Cerebellar nuclear complex (tissue), 1 donor: ENCODE results near the gene PTPRM.
"Not testable (repeated sequence)": the region's sequence is repeated elsewhere in the genome, so short reads cannot be mapped to it uniquely, and the experiment has no call there.

Source experiments
- DNase-seq, 2 experiments: peaks; one replicate each; lab custom pipeline; 2025; lab: John Stamatoyannopoulos, UW

Gene PTPRM

DNA sequence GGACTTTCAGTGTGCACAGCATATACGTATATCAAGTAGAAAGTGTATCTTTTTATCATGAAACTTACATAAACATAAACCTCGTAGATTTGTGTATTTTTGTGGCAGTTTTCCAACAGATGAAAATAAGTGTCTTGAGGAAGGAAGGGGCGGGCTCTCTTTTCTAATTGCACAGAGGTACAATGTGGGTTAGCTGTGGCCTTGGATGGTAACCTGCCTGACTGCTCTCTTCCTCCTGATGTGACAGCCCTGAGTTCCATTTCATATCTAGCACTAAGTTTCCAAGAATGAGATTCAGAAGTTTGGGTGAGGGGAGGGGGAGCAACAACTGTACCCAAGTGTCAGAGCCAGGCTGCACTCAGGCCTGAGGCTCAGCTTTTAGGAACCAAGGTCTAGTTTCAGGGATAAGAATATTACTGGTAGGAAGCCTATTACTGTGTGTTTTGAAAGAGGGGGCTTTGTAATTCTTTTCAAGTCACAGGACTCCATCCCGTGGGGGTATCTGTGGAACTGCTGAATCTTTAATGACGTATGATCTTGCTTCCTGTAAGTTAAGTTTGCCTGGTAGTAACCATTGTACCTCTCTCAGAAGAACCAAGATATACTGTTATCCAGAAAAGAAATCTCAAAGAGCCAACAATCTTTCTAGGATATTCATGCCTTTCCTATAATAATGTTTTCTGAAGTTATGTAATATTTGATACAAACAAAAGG, 483.7 kb downstream of the PTPRM start:
- no peak for DNase-seq

DNA sequence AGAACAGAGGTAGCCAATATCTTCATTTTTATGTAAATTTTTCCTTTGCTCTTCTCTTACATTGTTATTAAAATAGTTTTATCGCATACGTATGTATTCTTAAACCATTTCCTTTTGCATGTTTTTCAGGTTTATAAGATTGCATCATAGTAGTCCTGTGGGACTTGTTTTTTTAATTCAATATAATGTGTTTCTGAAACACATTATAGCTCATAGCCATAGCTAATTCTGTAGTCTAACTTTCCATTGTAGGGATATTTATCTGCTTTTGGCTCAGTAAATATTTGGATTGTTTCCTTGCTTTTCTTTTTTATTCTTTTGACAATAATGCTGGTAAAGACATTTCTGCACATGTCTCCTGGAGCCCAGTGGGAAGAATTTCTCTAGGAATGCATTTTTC, 484.3 kb downstream of the PTPRM start:
- DNase-seq = no peak

GRCh38 chr18:8052237-8052701, 485.2 kb downstream of the PTPRM start:
- DNase-seq = no peak

DNA sequence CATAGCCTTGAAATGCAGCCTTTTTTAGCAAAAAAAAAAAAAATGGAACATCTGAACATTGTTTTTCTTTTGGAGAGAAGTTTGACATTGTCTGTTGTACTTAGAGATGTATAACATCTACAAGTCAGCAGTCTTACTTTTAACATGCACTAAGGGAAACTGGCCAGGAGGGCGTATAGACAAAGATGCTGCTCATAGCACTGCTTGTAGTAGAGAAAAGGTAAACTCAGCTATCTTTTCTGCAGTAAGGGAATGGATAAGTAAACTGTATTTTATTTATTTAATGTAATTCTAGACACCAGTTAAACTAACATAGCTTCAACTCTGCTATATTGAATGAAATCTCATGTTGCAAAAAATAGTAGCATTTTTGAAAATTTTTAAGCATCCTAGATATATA, 489.6 kb downstream of the PTPRM start:
- no peak for DNase-seq

DNA sequence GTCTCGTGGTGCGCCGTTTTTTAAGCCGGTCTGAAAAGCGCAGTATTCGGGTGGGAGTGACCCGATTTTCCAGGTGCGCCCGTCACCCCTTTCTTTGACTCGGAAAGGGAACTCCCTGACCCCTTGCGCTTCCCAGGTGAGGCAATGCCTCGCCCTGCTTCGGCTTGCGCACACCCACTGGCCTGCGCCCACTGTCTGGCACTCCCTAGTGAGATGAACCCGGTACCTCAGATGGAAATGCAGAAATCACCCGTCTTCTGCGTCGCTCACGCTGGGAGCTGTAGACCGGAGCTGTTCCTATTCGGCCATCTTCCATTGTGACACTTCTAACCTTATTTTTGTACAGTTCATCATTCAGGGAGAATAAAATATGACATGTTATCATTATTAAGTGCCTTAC, 496.0 kb downstream of the PTPRM start:
- not testable (repeated sequence) for DNase-seq

DNA sequence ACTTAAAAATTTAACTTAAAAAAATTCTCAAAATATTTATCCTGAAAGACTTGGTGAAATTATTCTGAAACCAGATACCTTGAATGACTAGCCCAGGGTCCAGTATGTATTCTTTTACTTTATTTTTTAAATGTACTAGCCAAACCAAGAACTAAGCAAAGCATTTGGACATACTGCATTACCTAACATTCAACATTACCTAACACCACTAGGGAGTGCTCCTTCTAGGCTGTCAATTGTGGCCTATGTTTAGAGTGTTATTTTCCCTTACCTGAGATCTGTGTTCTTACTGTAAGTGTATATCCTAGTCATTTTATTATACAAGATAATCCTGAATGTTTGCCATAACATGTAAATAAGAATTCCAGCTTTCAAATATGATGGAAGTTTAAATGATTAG, 496.6 kb downstream of the PTPRM start:
- no peak for DNase-seq

- no peak for DNase-seq
Measured at GRCh38 chr18:8065284-8065683, 498.2 kb downstream of the PTPRM start.

GRCh38 chr18:8065773-8066172, 498.7 kb downstream of the PTPRM start:
- no peak for DNase-seq

DNA sequence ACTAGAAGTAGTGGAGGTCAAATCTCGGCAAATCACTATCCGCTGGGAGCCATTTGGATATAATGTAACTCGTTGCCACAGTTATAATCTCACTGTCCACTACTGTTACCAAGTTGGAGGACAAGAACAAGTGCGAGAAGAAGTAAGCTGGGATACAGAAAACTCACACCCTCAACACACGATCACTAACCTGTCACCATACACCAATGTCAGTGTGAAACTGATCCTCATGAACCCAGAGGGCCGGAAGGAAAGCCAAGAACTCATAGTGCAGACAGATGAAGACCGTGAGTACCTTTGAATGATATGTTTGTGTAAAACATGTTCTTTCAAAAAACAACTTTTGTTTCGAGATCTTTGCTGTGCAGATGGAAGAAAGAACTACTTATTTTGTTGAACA, 502.6 kb downstream of the PTPRM start:
- DNase-seq = no peak

GRCh38 chr18:8073167-8073566, 506.1 kb downstream of the PTPRM start:
- no peak for DNase-seq

GRCh38 chr18:8080092-8080491, 513.0 kb downstream of the PTPRM start:
- no peak for DNase-seq

- no peak for DNase-seq
Measured at GRCh38 chr18:8081267-8081666, 514.2 kb downstream of the PTPRM start.

GRCh38 chr18:8081872-8082553, 514.9 kb downstream of the PTPRM start:
- no peak for DNase-seq

DNA sequence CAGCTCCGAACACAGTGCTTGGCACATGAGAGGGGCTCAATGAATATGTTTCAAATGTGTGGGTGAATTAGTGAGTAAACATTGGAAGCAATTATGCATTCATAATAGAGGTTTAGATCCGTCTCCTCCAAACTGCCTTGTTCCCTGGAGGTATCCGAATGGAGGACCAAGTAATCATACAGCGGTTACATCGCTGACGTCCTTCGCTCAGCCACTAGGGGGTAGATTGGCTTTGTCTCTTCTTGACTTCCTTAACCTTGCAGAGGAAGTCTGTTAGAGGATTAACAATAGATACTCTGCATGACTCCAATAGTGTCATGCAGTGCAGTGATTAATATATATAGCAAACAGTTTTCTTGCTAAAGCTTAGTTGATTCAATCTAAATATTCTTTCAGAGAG, 517.0 kb downstream of the PTPRM start:
- no peak for DNase-seq

DNA sequence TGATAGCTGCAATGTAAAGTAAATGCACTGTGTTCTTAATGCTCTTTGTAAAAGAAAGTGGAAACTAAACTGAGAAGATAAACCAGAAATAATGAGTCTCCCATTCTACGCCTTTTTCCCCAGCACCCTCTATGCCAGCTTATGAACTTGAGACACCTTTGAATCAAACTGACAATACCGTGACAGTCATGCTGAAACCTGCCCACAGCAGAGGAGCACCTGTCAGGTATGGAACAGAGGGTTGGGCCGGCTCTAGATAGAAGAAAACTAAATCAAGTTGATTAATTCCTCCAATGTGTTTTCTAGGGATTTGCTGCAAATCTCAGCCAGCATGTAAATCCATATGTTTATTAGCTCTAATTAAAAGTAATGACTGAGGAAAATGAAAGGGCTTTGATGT, 521.5 kb downstream of the PTPRM start:
- DNase-seq = no peak

DNA sequence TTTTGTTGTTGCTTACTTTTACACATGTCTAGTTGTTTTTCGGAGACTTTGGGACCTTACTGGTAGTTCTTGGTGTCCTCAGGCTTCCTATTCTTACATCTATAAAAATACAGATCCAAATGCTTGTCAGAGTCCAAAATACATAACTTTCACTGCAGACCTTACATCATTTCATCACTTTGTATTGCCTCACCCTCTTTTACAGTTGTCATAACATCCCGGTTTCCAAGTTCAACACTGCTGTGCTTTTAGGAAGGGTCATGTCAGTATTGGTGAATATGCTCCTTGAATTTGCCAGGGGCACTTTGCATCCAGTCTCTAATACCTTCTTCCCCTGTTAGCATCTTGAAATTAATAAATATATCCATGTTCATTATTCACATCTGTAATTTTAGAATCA, 523.9 kb downstream of the PTPRM start:
- no peak for DNase-seq

DNA sequence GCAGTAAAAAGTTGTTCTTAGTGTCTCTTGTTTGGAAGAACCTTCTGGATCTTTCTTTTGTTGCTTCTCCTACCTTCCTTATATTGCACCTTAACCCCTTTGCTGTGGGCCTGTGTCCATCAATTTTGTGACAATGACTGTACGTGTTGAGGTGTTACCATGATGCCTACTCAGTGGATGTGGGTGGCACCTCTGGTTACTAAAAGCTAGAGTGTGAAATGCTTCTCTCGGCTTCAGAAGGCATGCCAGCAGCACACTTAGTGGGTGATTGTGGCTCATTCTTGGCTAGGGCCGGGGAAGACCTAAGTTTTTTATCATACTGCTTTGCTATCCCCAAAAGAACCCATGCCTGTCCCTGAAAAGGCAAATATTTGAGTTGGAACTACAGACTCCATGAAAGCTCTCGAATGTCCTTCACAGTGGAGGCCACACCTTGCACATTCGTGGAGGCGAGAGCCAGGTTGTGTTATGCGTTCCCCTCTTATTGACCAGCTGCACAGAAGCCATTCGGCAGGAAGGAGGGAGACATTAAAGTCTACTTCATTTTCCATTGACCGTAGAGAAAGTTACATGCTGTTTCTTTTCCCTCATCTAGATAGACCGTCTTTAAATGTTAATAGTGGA, 528.9 kb downstream of the PTPRM start:
- no peak for DNase-seq

- no peak for DNase-seq
Measured at GRCh38 chr18:8097399-8097798, 530.3 kb downstream of the PTPRM start.

GRCh38 chr18:8097927-8098326, 530.8 kb downstream of the PTPRM start:
- no peak for DNase-seq

DNA sequence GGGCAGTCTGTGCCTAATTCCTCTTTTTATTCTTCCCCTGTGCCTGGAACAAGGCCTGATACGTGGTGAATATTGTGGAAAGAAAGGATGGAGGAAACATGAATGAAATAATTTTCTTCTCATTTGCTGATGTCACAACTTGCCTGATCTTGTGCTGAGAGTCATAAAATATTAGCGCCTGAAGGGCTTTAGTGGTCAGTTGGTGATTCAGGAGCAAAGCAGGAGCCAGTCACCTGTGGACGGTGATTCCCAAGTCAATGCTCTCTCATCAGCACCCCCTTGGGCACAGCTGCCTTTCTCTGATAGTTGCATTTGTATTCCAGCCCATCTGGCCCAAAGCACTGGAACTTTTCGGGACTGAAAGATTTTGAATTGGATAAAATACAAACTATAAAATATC, 539.5 kb downstream of the PTPRM start:
- DNase-seq = no peak

DNA sequence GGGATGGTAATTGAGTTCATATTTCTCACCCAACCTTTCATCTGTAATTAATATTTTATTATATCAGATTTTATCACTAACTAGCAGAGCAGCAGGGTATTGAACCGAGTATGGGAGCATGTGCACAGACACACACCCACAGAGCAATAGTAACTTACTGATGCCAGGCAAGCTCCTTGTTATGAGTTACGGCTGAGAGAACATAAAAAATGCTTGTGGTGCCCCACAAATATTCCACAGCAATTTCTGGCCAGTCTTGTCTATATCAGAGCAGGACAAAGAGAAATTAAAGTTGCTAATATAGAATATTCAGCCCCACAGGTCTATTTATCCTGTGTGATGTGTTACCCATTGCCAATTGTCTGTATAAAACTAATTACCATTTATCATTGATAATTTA, 540.3 kb downstream of the PTPRM start:
- DNase-seq = no peak

- no peak for DNase-seq
Measured at GRCh38 chr18:8114480-8114879, 547.4 kb downstream of the PTPRM start.

DNA sequence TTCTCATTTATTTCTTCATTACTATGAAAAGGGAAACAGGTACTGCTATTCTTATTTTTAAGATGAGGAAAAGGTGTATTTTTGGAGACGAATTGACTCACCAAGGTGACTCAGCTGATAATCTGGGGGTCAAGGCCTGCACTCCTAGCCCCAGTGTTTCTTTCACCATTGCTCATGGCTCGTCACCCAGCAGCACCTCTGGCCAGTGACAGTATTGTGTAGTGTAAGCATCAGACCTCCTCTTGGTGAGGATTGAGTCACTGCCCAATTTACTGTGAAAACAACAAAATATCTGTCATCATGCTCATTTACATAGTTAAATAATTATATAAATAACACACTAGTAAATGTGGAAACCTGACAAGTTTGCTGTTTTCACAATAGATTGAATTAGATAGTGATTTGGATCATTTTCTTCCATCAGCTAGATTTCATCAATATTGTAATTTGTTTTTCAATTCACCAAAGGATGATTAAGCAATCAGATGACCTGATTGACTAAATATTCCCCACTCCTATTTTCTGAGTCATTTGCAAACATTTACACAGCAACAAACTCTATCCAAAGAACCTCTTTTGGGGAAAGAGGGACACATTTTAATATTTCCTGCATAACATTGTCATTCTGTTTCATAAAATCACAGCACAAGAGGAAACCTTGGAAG, 549.4 kb downstream of the PTPRM start:
- DNase-seq = no peak
